HG03432 (cell line): ENCODE data around the gene FBXW7.
"Not testable (repeated sequence)": the region's sequence is repeated elsewhere in the genome, so short reads cannot be mapped to it uniquely, and the experiment has no call there.

ENCODE experiments used
- ATAC-seq: cut with Tn5 transposase; IDR thresholded peaks from one replicate; pipeline ENCODE4 v1.9.1; 2021; ENCODE audit warnings: mild to moderate bottlenecking, moderate library complexity; ENCODE audit not compliant: unreplicated experiment

The FBXW7 gene

DNA sequence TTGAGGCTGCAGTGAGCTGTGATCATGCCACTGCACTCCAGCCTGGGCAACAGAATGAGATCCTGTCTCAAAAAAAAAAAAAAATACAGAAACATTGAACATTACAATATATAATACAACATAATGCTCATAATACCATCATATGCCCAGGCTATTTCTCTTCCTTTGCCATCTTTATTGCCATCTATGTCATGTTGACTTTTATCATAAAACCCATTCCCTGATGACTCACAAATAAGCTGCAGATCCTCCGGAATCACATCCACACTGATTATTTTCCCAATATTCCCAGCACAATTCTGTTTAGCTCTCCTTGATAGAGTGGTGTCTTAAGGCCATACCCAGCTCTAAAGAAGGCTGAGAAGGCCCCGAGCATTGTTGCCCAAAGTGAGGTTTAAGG lies 9.2 kb upstream of the FBXW7 start:
- ATAC-seq: no peak

DNA sequence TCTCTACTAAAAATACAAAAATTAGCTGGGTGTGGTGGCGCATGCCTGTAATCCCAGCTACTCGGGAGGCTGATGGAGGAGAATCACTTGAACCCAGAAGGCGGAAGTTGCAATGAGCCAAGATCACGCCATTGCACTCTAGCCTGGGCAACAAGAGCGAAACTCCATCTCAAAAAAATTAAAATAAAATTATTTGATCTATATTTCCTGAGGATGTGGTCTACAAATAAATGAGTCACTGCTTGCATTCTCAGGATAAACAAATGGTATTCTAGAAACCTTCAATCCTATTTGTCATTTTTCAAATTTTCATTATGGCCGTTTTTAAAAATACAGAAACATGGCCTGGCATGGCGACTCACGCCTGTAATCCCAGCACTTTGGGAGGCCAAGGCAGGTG lies 8.6 kb upstream of the FBXW7 start:
- ATAC-seq: not testable (repeated sequence)

- ATAC-seq: no peak
These were observed 5.0 kb upstream of the FBXW7 start for GRCh38 chr4:152540941-152541340.

- ATAC-seq: no peak
These were observed 4.4 kb upstream of the FBXW7 start for GRCh38 chr4:152540293-152540674.

- no peak for ATAC-seq
These were observed 3.8 kb upstream of the FBXW7 start for GRCh38 chr4:152539556-152540292.

DNA sequence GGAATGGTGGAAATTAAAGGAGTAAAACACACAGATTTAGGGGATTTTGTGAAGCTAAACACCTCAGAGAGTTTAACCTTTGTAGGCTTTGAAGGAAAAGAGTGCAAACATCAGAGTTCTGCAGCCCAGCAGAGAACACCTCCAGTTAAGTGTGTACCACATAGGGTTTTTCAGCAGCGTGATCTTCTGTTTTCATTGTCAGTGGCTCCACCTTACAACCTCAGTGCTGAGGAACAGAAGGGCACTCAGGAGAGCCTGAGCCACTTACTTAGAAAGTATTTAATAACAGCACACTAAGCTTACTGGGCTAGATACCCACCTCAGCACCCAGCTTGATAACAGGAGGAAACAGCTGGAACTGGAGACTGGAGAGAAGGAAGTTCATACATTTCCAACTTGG lies 2.0 kb upstream of the FBXW7 start:
- no peak for ATAC-seq

DNA sequence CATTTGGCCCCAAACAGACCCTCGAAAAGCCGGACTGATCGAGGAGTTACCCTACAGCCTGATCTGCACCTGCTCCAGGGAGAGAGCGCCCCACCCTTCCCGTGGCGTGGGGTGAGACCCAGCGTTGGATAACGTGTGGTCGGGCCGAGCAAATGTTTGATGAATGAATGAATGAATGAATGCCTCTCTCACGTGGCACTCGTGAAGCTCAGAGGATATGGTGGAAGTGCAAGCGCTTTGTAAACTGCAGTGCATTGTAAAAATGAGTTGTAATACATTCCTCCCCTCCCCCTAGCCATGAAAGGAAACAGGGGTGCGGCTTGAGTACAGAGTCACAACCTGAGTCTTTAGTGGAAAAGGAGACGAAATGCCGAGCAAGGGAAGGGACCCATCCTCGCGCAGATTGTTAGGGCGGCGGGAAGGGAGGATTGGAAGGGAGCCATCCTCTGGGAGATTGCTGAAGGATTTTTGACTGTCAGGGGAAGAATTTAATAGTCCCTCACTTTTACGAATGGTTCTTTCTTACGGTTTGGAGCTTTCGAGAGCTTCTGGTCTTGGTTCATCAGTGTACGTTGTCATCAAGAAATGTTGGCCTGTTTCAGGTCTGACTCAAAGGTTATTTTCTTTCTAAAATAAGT lies 772 bp upstream of the FBXW7 start:
- peak; percentile 38 for ATAC-seq

GRCh38 chr4:152535360-152535902 lies 461 bp downstream of the FBXW7 start:
- ATAC-seq: peak; percentile 9

DNA sequence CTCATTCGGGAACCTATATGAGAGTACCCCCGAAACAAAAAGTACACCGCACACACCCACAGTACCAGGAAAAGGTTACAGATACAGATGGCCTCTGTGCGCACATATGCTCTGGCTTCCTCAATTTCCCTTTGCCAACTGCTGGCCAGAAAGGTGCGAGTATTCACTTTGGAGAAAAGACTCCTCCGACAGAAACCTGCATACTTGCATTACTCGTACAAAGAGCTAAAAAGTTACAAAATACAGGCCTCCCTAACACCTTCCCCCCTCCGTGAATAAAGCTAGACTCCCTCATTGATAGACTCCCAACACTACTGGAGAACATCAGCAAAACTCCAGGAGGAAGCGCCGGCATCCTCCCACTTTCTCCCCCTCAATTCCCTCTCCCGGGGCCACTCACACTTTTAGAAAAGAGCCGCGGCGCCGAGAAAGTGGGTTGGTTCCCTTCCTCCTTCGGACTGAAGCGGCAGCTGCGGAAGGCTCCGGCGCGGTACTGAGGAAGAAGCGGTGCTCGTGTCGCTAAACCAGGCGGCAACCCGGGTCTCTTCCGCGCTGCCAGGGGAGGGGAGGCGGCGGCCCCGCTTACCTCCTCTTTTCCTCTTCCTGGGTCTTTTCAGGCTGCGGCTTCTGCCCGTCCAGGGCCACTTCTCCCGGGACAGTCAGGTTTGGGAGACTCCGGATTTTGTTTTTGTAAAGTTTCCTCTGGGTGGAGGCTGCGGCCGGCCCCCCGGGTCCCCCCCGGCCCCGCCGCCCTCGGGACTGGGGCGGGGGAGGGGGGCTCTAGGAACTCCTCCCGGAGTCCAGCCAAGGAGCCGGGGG lies 1.1 kb downstream of the FBXW7 start:
- no peak for ATAC-seq

DNA sequence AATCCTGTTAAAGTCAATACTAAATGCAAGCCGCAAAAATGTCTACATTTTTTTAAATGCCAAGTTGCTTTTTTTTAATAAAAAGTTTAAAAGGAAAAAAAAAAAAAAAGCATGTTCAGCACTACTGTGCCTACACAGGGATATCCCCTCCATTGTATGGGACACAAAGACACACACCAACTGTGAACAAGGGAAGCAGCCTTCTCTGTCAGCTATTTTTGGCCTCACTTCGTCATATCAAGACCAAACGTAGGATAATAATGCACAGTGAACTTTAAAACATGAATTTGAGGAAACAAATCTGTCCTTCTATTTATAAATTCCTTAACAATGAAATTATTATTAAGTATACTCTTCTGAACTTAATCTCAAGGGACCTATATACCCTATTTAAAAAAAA lies 4.4 kb downstream of the FBXW7 start:
- ATAC-seq: no peak

DNA sequence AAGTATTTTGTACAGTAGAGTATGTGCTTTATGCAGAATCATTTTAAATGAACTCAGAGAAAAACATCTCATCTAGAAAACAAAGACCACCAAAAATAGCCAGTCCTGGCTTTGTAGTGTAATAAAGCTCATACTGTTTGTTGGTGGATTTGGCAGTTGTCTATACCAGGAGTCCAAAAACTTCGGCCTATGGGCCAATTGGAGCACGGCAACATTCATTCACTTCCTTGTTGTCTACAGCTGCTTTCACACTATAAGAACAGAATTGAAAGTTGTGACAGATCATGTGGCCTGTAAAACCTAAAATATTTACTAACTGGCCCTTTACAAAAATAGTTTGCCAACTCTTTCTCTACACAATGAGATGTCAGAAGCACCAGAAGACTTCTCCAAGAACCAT lies 5.3 kb downstream of the FBXW7 start:
- ATAC-seq: no peak

- ATAC-seq: no peak
These were observed 6.0 kb downstream of the FBXW7 start for GRCh38 chr4:152529880-152530279.

DNA sequence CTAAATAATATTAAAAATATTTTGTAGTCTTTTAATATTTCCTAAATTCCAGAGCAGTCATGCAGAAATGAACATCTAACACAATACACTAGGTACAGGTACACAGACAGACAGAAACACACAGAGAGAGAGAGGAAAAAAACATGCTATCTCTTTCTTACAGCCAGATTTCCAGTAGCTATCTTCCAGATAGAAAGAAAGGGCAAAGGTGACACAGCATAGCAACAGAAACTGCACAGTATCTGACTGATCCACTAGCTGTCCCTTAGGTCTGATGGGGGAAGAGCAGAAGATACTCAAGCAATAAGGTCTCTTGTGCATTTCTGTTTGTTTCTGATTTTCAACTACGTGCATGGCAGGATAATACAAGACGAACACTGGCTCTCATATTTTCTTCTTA lies 7.8 kb downstream of the FBXW7 start:
- no peak for ATAC-seq

DNA sequence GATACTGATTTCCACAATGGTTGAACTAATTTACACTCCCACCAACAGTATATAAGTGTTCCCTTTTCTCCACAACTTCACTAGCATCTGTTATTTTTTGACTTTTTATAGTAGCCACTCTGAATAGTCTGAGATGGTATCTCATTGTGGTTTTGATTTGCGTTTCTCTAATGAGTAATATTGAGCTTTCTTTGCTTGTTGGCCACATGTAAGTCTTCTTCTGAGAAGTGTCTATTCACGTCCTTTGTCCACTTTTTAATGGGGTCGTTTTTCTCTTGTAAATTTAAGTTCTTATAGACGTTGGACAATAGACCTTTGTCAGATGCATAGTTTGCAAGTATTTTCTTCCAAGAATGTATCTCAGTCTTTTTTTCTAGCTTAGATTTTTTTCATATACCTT lies 10.0 kb downstream of the FBXW7 start:
- no peak for ATAC-seq

GRCh38 chr4:152524427-152524826 lies 11.5 kb downstream of the FBXW7 start:
- peak; percentile 39 for ATAC-seq

- ATAC-seq: no peak
These were observed 12.2 kb downstream of the FBXW7 start for GRCh38 chr4:152523731-152524130.

- no peak for ATAC-seq
These were observed 13.1 kb downstream of the FBXW7 start for GRCh38 chr4:152522754-152523153.

- no peak for ATAC-seq
These were observed 13.6 kb downstream of the FBXW7 start for GRCh38 chr4:152522245-152522644.

- no peak for ATAC-seq
These were observed 19.7 kb downstream of the FBXW7 start for GRCh38 chr4:152516156-152516555.

GRCh38 chr4:152515678-152516077 lies 20.2 kb downstream of the FBXW7 start:
- no peak for ATAC-seq

DNA sequence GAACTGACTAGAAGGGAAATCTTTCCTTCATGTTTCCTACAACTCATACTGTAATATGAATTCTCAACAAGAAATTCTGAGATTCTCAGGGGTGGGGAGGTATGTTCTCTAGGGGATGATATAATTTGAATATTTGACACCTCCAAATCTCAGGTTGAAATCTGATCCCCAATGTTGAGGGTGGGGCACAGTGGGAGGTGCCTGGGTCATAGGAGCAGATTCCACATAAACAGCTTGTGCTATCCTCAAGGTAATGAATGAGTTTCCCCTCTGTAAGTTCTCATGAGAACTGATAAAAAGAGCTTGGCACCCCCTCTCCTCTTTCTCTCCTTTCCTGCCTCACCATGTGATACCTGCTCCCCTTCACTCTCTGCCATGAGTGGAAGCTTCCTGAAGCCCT lies 21.5 kb downstream of the FBXW7 start:
- no peak for ATAC-seq

DNA sequence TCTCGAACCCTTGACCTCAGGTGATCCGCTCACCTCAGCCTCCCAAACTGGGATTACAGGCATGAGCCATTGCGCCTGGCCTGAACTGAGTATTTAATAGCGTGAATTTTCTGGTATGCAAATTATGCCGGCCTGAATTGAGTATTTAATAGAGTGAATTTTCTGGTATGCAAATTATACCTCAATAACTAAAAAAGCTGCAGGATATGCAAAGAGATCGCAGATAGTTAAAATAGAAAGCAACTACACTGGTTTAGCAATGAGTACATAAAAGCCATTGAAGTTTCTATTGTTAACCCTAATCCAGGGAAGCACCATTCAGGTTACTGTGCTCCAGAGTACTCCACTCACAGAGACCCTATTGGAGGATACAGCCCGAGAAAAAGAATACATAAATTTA lies 22.8 kb downstream of the FBXW7 start:
- ATAC-seq: no peak
